ENCODE data around the gene SLC9A1. TPM values are rescaled to one million over a fixed set of nuclear protein-coding genes. Genes with fewer than 3 reads are reported as not detected.

Gene SLC9A1
- total RNA-seq, 2 experiments from 2014 or later, result 5.8 to 19.2 TPM

GRCh38 chr1:27076803-27077202 lies 78.1 kb downstream of the SLC9A1 start:
- Histone ChIP-seq H2AFZ (ENCODE audit: low read length) (no peak overlapping the region), H3K27ac (ENCODE audit: low read depth, low read length, poor library complexity, severe bottlenecking) (no peak overlapping the region), H3K4me3 (ENCODE audit: low read depth, low read length, poor library complexity, severe bottlenecking) (no peak overlapping the region), H4K20me1 (ENCODE audit: insufficient read depth, low read length) (no peaks in the 10 kb centered on the region), H3K36me3 (ENCODE audit: insufficient read depth, low read length) (no peaks in the 10 kb centered on the region), H3K9me2 (ENCODE audit: insufficient read depth, low read length) (no peaks in the 10 kb centered on the region), H3K4me2 (ENCODE audit: low read length) (no peak overlapping the region), H3K79me2 (ENCODE audit: insufficient read depth, low read depth, low read length) (no peaks in the 10 kb centered on the region), H3K4me1 (ENCODE audit: insufficient read depth, low read length, poor library complexity, severe bottlenecking) (no peaks in the 10 kb centered on the region), H3K9me3 (ENCODE audit: low read length) (no peaks in the 10 kb centered on the region)
- ChIA-PET POLR2A (interaction anchor here (0.7 kb wide), 1 partner anchor 77 kb away, joined by 3 read pairs; no protein-coding TSS in a partner anchor), CTCF (ENCODE audit: unreplicated experiment) (interaction anchor here (0.7 kb wide), 1 partner anchor 1558 kb away, joined by 5 read pairs; no protein-coding TSS in a partner anchor)
- no peak for TF ChIP-seq EZH2phosphoT487 (IDR thresholded peaks at IDR 0.05; ENCODE audit: borderline replicate concordance, low read depth, low read length)
- no peak for TF ChIP-seq CTCF (conservative IDR thresholded peaks at IDR 0.05; ENCODE audit: low read length)
- no TSS peak for BruUV-seq (replicated peaks)
- intact Hi-C loops (cut with micrococcal nuclease; ENCODE audit: unreplicated experiment), result no loop called here
- no peak for DNase-seq (ENCODE audit: low spot score)

- H3K79me2 ChIP-seq (ENCODE audit: insufficient read depth, low read depth, low read length), result no peaks in the 10 kb centered on the region
- H3K9me3 ChIP-seq (ENCODE audit: low read length), result no peaks in the 10 kb centered on the region
- H3K27ac ChIP-seq (ENCODE audit: low read depth, low read length, poor library complexity, severe bottlenecking), result no peak overlapping the region
- TF ChIP-seq EZH2phosphoT487 (IDR thresholded peaks at IDR 0.05; ENCODE audit: borderline replicate concordance, low read depth, low read length) (no peak), CTCF (conservative IDR thresholded peaks at IDR 0.05; ENCODE audit: low read length) (no peak)
- peaks cover 9% of the 10 kb centered on the region for H3K4me1 ChIP-seq (ENCODE audit: insufficient read depth, low read length, poor library complexity, severe bottlenecking)
- BruUV-seq (replicated peaks), result no TSS peak
- H3K4me3 ChIP-seq (ENCODE audit: low read depth, low read length, poor library complexity, severe bottlenecking), result no peak overlapping the region
- DNase-seq (ENCODE audit: low spot score), result no peak
- no peaks in the 10 kb centered on the region for H3K36me3 ChIP-seq (ENCODE audit: insufficient read depth, low read length)
- CTCF ChIA-PET (ENCODE audit: unreplicated experiment), result no interaction called here
- no peak overlapping the region for H3K4me2 ChIP-seq (ENCODE audit: low read length)
- no peak overlapping the region for H2AFZ ChIP-seq (ENCODE audit: low read length)
- intact Hi-C loops (cut with micrococcal nuclease; ENCODE audit: unreplicated experiment), result no loop called here
- POLR2A ChIA-PET, result no interaction called here
- H3K9me2 ChIP-seq (ENCODE audit: insufficient read depth, low read length), result no peaks in the 10 kb centered on the region
- no peaks in the 10 kb centered on the region for H4K20me1 ChIP-seq (ENCODE audit: insufficient read depth, low read length)
Observed at GRCh38 chr1:27074175-27074780, 80.6 kb downstream of the SLC9A1 start.

- BruUV-seq (replicated peaks), result no TSS peak
- H3K4me2 ChIP-seq (ENCODE audit: low read length), result no peak overlapping the region
- ChIA-PET POLR2A (no interaction called here), CTCF (ENCODE audit: unreplicated experiment) (interaction anchor here (0.5 to 1.2 kb wide), 2 partner anchors 21 to 26 kb away, joined by 3 read pairs; no protein-coding TSS in a partner anchor)
- TF ChIP-seq EZH2phosphoT487 (IDR thresholded peaks at IDR 0.05; ENCODE audit: borderline replicate concordance, low read depth, low read length), result no peak
- TF ChIP-seq CTCF (conservative IDR thresholded peaks at IDR 0.05; ENCODE audit: low read length), result no peak
- no peak for DNase-seq (ENCODE audit: low spot score)
- no peak overlapping the region for H3K27ac ChIP-seq (ENCODE audit: low read depth, low read length, poor library complexity, severe bottlenecking)
- no peaks in the 10 kb centered on the region for H3K9me2 ChIP-seq (ENCODE audit: insufficient read depth, low read length)
- H3K9me3 ChIP-seq (ENCODE audit: low read length), result no peaks in the 10 kb centered on the region
- H2AFZ ChIP-seq (ENCODE audit: low read length), result no peak overlapping the region
- H3K36me3 ChIP-seq (ENCODE audit: insufficient read depth, low read length), result no peaks in the 10 kb centered on the region
- intact Hi-C loops (cut with micrococcal nuclease; ENCODE audit: unreplicated experiment), result no loop called here
- H3K4me1 ChIP-seq (ENCODE audit: insufficient read depth, low read length, poor library complexity, severe bottlenecking), result peaks cover 9% of the 10 kb centered on the region
- no peak overlapping the region for H3K4me3 ChIP-seq (ENCODE audit: low read depth, low read length, poor library complexity, severe bottlenecking)
- H4K20me1 ChIP-seq (ENCODE audit: insufficient read depth, low read length), result no peaks in the 10 kb centered on the region
- H3K79me2 ChIP-seq (ENCODE audit: insufficient read depth, low read depth, low read length), result no peaks in the 10 kb centered on the region
Observed at GRCh38 chr1:27071049-27071416, 83.9 kb downstream of the SLC9A1 start.

Measured in OCI-LY7 (cell line).